ENCODE data around the gene TWIST2.

TWIST2 gene

GRCh38 chr2:238855891-238856580 is 8.2 kb downstream of the TWIST2 start:
- intact Hi-C loops (cut with DNase I): no loop called here
- no peak for DNase-seq

- intact Hi-C loops (cut with DNase I): no loop called here
- DNase-seq: peak in 1 of 10 donors; percentile 62
Observed at GRCh38 chr2:238856713-238857567, 9.1 kb downstream of the TWIST2 start.

GRCh38 chr2:238857959-238858358 is 10.1 kb downstream of the TWIST2 start:
- no peak for DNase-seq
- intact Hi-C loops (cut with DNase I): no loop called here

- no peak for DNase-seq
- intact Hi-C loops (cut with DNase I): no loop called here
Observed at GRCh38 chr2:238859636-238860347, 11.9 kb downstream of the TWIST2 start.

GRCh38 chr2:238861013-238861730 is 13.3 kb downstream of the TWIST2 start:
- peak in 1 of 10 donors; percentile 73 for DNase-seq
- intact Hi-C loops (cut with DNase I): no loop called here

GRCh38 chr2:238861766-238862315 is 14.0 kb downstream of the TWIST2 start:
- no peak for DNase-seq

GRCh38 chr2:238862701-238863100 is 14.8 kb downstream of the TWIST2 start:
- intact Hi-C loops (cut with DNase I): no loop called here
- no peak for DNase-seq

More at GRCh38 chr2:238861766-238862315, 14.0 kb downstream of the TWIST2 start:
- intact Hi-C loops (cut with DNase I): no loop called here

GRCh38 chr2:238863231-238863630 is 15.3 kb downstream of the TWIST2 start:
- no peak for DNase-seq
- intact Hi-C loops (cut with DNase I): no loop called here

- intact Hi-C loops (cut with DNase I): no loop called here
- DNase-seq: no peak
Observed at GRCh38 chr2:238863749-238864206, 15.9 kb downstream of the TWIST2 start.

GRCh38 chr2:238864207-238865014 is 16.5 kb downstream of the TWIST2 start:
- DNase-seq: peak in 2 of 10 donors; percentile 81 to 87
- intact Hi-C loops (cut with DNase I): no loop called here

GRCh38 chr2:238865015-238865719 is 17.3 kb downstream of the TWIST2 start:
- intact Hi-C loops (cut with DNase I): no loop called here
- peak in 1 of 10 donors; percentile 54 for DNase-seq

GRCh38 chr2:238865744-238866355 is 18.0 kb downstream of the TWIST2 start:
- intact Hi-C loops (cut with DNase I): no loop called here
- peak in 2 of 10 donors; percentile 55 to 80 for DNase-seq

- intact Hi-C loops (cut with DNase I): no loop called here
- peak in 1 of 10 donors; percentile 69 for DNase-seq
Observed at GRCh38 chr2:238866656-238867277, 18.9 kb downstream of the TWIST2 start.

GRCh38 chr2:238868067-238868524 is 20.2 kb downstream of the TWIST2 start:
- DNase-seq: peak in 2 of 10 donors; percentile 62 to 78
- intact Hi-C loops (cut with DNase I): no loop called here

- intact Hi-C loops (cut with DNase I): no loop called here
- DNase-seq: peak in 3 of 10 donors; percentile 22 to 88 (median 86)
Observed at GRCh38 chr2:238868616-238869292, 20.9 kb downstream of the TWIST2 start.

- intact Hi-C loops (cut with DNase I): no loop called here
- peak in 1 of 10 donors; percentile 29 for DNase-seq
Observed at GRCh38 chr2:238869293-238870124, 21.6 kb downstream of the TWIST2 start.
